ENCODE measurements around the gene MED25.
A peak's percentile ranks its signal among the peaks of the same experiment; 100 is the strongest.

MED25 gene

GRCh38 chr19:49791776-49792445, 26.2 kb upstream of the MED25 start:
- no peak for TF ChIP-seq CTCF (IDR thresholded peaks at IDR 0.05)
- peaks cover 29% of the 10 kb centered on the region for H3K4me1 Mint-ChIP-seq
- H3K4me3 Mint-ChIP-seq, result no peak overlapping the region
- H3K27me3 Mint-ChIP-seq (ENCODE audit: low read depth, poor library complexity), result peaks cover 2% of the 10 kb centered on the region
- DNase-seq, result no peak
- H3K36me3 Mint-ChIP-seq (ENCODE audit: low read depth), result peaks cover 53% of the 10 kb centered on the region
- H3K27ac Mint-ChIP-seq, result no peak overlapping the region
- peaks cover 5% of the 10 kb centered on the region for H3K9me3 Mint-ChIP-seq

- Mint-ChIP-seq H3K27me3 (ENCODE audit: low read depth, poor library complexity) (peaks cover 2% of the 10 kb centered on the region), H3K27ac (peak overlapping the region; percentile 51), H3K4me3 (no peak overlapping the region), H3K4me1 (peaks cover 23% of the 10 kb centered on the region), H3K36me3 (ENCODE audit: low read depth) (peaks cover 57% of the 10 kb centered on the region), H3K9me3 (peaks cover 5% of the 10 kb centered on the region)
- DNase-seq, result no peak
- TF ChIP-seq CTCF (IDR thresholded peaks at IDR 0.05), result no peak
Observed at GRCh38 chr19:49792829-49793560, 25.1 kb upstream of the MED25 start.

- Mint-ChIP-seq H3K4me1 (peaks cover 18% of the 10 kb centered on the region), H3K27me3 (ENCODE audit: low read depth, poor library complexity) (no peaks in the 10 kb centered on the region), H3K27ac (peak overlapping the region; percentile 51), H3K9me3 (peaks cover 5% of the 10 kb centered on the region), H3K36me3 (ENCODE audit: low read depth) (peaks cover 54% of the 10 kb centered on the region), H3K4me3 (no peak overlapping the region)
- no peak for DNase-seq
- no peak for TF ChIP-seq CTCF (IDR thresholded peaks at IDR 0.05)
Observed at GRCh38 chr19:49793561-49793840, 24.6 kb upstream of the MED25 start.

GRCh38 chr19:49795615-49796014, 22.5 kb upstream of the MED25 start:
- Mint-ChIP-seq H3K36me3 (ENCODE audit: low read depth) (peaks cover 48% of the 10 kb centered on the region), H3K4me1 (peaks cover 5% of the 10 kb centered on the region), H3K9me3 (no peaks in the 10 kb centered on the region), H3K4me3 (no peak overlapping the region), H3K27ac (no peak overlapping the region), H3K27me3 (ENCODE audit: low read depth, poor library complexity) (peaks cover 3% of the 10 kb centered on the region)
- TF ChIP-seq CTCF (IDR thresholded peaks at IDR 0.05), result no peak
- no peak for DNase-seq

GRCh38 chr19:49798574-49798973, 19.5 kb upstream of the MED25 start:
- no peak for DNase-seq
- Mint-ChIP-seq H3K4me1 (peaks cover 22% of the 10 kb centered on the region), H3K27ac (no peak overlapping the region), H3K36me3 (ENCODE audit: low read depth) (peaks cover 49% of the 10 kb centered on the region), H3K4me3 (no peak overlapping the region), H3K9me3 (no peaks in the 10 kb centered on the region), H3K27me3 (ENCODE audit: low read depth, poor library complexity) (peaks cover 6% of the 10 kb centered on the region)
- no peak for TF ChIP-seq CTCF (IDR thresholded peaks at IDR 0.05)

Data from nephron progenitor cell (in vitro differentiated cells).